ENCODE results near the gene CA5B. TPM values are rescaled to one million over a fixed set of nuclear protein-coding genes. Genes with fewer than 3 reads are reported as not detected.
"Not testable (repeated sequence)": the region's sequence is repeated elsewhere in the genome, so short reads cannot be mapped to it uniquely, and the experiment has no call there.

The CA5B gene
- total RNA-seq, 1 experiment from 2014 or later = 8.3 TPM

DNA sequence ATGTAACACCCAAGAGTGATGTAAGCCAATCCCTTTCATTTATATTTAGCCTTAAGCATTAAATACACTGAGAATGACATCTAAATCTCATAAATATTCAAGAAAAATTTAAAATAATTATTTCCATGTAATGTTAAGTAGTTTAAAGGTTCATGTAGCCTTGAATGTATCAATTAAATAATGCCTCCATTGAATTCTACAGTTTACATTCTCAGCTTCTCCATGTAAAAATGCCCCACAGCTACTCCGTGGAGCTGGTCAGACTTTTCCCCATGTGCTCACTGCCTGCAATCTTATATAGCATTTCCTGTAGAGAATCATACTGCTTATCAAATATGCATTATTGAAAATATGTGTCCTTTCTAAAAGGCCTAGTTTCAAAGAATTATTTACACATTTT, 91.1 kb downstream of the CA5B start:
- H2AFZ ChIP-seq (ENCODE audit: low read length) = no peak overlapping the region
- no peak overlapping the region for H2BK12ac ChIP-seq (ENCODE audit: insufficient read length, low read depth, low read length)
- WGBS (ENCODE audit: extremely low coverage, insufficient read length, low lambda C conversion rate) = no CpG with 5 or more reads among the region's 1 CpG
- H3K27ac ChIP-seq (ENCODE audit: insufficient read length, low read depth, low read length) = no peak overlapping the region
- H3K79me1 ChIP-seq (ENCODE audit: insufficient read depth, low read depth, low read length, poor library complexity, severe bottlenecking) = no peaks in the 10 kb centered on the region
- H2BK120ac ChIP-seq (ENCODE audit: low read depth, low read length, poor library complexity, severe bottlenecking) = no peak overlapping the region
- no peak overlapping the region for H3K23ac ChIP-seq (ENCODE audit: insufficient read length, low read depth, low read length)
- H3K4me3 Mint-ChIP-seq = no peak overlapping the region
- no peak overlapping the region for H4K8ac ChIP-seq (replicated peaks; ENCODE audit: insufficient read length, low read depth, low read length)
- H3K79me2 ChIP-seq (ENCODE audit: insufficient read depth, low read length) = peaks cover 2% of the 10 kb centered on the region; the same call in 1 of the 2 replicates
- H3K36me3 Mint-ChIP-seq (ENCODE audit: insufficient read depth in 1 of 3, low read depth in 3 of 3) = peaks cover 10 to 39% (median 30%) of the 10 kb centered on the region in 3 experiments; a peak in 6 of 7 replicates
- H3K4me1 ChIP-seq (ENCODE audit: insufficient read depth, low read length) = 0 out of 2 replicates have a peak, but pooled peaks cover 2% of the 10 kb centered on the region
- TF ChIP-seq, protein P1, sequence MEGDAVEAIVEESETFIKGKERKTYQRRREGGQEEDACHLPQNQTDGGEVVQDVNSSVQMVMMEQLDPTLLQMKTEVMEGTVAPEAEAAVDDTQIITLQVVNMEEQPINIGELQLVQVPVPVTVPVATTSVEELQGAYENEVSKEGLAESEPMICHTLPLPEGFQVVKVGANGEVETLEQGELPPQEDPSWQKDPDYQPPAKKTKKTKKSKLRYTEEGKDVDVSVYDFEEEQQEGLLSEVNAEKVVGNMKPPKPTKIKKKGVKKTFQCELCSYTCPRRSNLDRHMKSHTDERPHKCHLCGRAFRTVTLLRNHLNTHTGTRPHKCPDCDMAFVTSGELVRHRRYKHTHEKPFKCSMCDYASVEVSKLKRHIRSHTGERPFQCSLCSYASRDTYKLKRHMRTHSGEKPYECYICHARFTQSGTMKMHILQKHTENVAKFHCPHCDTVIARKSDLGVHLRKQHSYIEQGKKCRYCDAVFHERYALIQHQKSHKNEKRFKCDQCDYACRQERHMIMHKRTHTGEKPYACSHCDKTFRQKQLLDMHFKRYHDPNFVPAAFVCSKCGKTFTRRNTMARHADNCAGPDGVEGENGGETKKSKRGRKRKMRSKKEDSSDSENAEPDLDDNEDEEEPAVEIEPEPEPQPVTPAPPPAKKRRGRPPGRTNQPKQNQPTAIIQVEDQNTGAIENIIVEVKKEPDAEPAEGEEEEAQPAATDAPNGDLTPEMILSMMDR (conservative IDR thresholded peaks at IDR 0.05) = no peak
- peak overlapping the region in 1 of 3 experiments; percentile 96; a peak in 2 of 7 replicates for H3K27ac Mint-ChIP-seq
- H3K23me2 ChIP-seq (ENCODE audit: insufficient read length, low read depth, low read length, poor library complexity, severe bottlenecking) = no peaks in the 10 kb centered on the region
- H3K9ac ChIP-seq (ENCODE audit: extremely low read depth, insufficient read length, low read length) = no peak overlapping the region
- no peak overlapping the region for H2BK15ac ChIP-seq (ENCODE audit: low read depth, low read length)
- no peak overlapping the region for H3T11ph ChIP-seq (ENCODE audit: low read length)
- no peaks in the 10 kb centered on the region for H4K20me1 ChIP-seq (ENCODE audit: control insufficient read depth, insufficient read depth, insufficient read length)
- H4K5ac ChIP-seq (ENCODE audit: insufficient read length, low read depth, low read length) = no peak overlapping the region
- H2AK5ac ChIP-seq (ENCODE audit: insufficient read length, low read length) = no peak overlapping the region
- H3K27me3 ChIP-seq (ENCODE audit: insufficient read depth, low read length) = no peaks in the 10 kb centered on the region
- no peaks in the 10 kb centered on the region for H3K9me3 Mint-ChIP-seq
- peaks cover 19 to 36% of the 10 kb centered on the region in 2 experiments for H3K4me1 Mint-ChIP-seq
- DNase-seq = no peak
- no peaks in the 10 kb centered on the region for H3K27me3 Mint-ChIP-seq (ENCODE audit: low read depth)
- no peak overlapping the region for H3K4ac ChIP-seq (ENCODE audit: low read depth, low read length)
- H4K91ac ChIP-seq (ENCODE audit: insufficient read length, low read depth, low read length) = no peak overlapping the region
- H3K18ac ChIP-seq (ENCODE audit: insufficient read length, low read depth, low read length) = no peak overlapping the region
- no peak overlapping the region for H3K4me2 ChIP-seq (ENCODE audit: insufficient read depth, insufficient read length, low read length)
- no peaks in the 10 kb centered on the region for H3K9me3 ChIP-seq (ENCODE audit: control insufficient read depth, low read depth, low read length)
- no peak overlapping the region for H3K14ac ChIP-seq (ENCODE audit: insufficient read depth, low read length)
- H2BK20ac ChIP-seq (ENCODE audit: low read depth, low read length, poor library complexity, severe bottlenecking) = no peak overlapping the region
- no peak overlapping the region for H3K56ac ChIP-seq (ENCODE audit: insufficient read length, low read depth, low read length)
- no peak overlapping the region for H2BK5ac ChIP-seq (ENCODE audit: insufficient read length, low read length)

DNA sequence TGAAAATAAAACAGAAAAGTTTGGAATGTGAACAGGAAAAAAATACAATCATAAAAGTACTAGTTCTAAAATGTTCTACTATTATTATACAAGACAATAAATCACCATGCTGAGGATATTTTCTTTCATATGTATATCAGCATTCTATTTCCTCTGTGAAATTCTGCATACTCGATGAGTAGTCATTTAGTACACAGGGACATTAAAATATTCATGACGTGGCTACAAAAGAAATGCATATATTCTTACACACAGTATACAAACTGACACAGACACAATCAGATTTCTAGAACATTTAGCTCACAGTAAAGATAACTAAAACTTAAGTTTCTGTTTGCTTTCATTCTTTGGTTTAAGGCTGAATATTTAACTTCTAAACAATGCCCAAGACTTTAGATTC, 93.3 kb downstream of the CA5B start:
- not testable (repeated sequence) for H3K9me3 ChIP-seq (ENCODE audit: control insufficient read depth, low read depth, low read length); H4K91ac ChIP-seq (ENCODE audit: insufficient read length, low read depth, low read length); H3K4me1 ChIP-seq (ENCODE audit: insufficient read depth, low read length); H3K14ac ChIP-seq (ENCODE audit: insufficient read depth, low read length); H2BK20ac ChIP-seq (ENCODE audit: low read depth, low read length, poor library complexity, severe bottlenecking); H4K8ac ChIP-seq (replicated peaks; ENCODE audit: insufficient read length, low read depth, low read length); H3K79me1 ChIP-seq (ENCODE audit: insufficient read depth, low read depth, low read length, poor library complexity, severe bottlenecking); H2BK15ac ChIP-seq (ENCODE audit: low read depth, low read length); H3K18ac ChIP-seq (ENCODE audit: insufficient read length, low read depth, low read length); H2AK5ac ChIP-seq (ENCODE audit: insufficient read length, low read length); H2BK120ac ChIP-seq (ENCODE audit: low read depth, low read length, poor library complexity, severe bottlenecking); H3K27me3 Mint-ChIP-seq (ENCODE audit: low read depth); H4K5ac ChIP-seq (ENCODE audit: insufficient read length, low read depth, low read length); H3T11ph ChIP-seq (ENCODE audit: low read length); H3K4me3 Mint-ChIP-seq; H3K27me3 ChIP-seq (ENCODE audit: insufficient read depth, low read length); DNase-seq; H2BK12ac ChIP-seq (ENCODE audit: insufficient read length, low read depth, low read length); H3K9me3 Mint-ChIP-seq; H3K4ac ChIP-seq (ENCODE audit: low read depth, low read length); H3K23ac ChIP-seq (ENCODE audit: insufficient read length, low read depth, low read length); H2AFZ ChIP-seq (ENCODE audit: low read length); H3K79me2 ChIP-seq (ENCODE audit: insufficient read depth, low read length); H3K4me2 ChIP-seq (ENCODE audit: insufficient read depth, insufficient read length, low read length); H3K9ac ChIP-seq (ENCODE audit: extremely low read depth, insufficient read length, low read length); H4K20me1 ChIP-seq (ENCODE audit: control insufficient read depth, insufficient read depth, insufficient read length); H3K27ac ChIP-seq (ENCODE audit: insufficient read length, low read depth, low read length); H3K56ac ChIP-seq (ENCODE audit: insufficient read length, low read depth, low read length); H2BK5ac ChIP-seq (ENCODE audit: insufficient read length, low read length); H3K23me2 ChIP-seq (ENCODE audit: insufficient read length, low read depth, low read length, poor library complexity, severe bottlenecking)
- no CpG with 5 or more reads among the region's 2 CpGs for WGBS (ENCODE audit: extremely low coverage, insufficient read length, low lambda C conversion rate)
- peaks cover 34 to 47% of the 10 kb centered on the region in 2 experiments for H3K4me1 Mint-ChIP-seq
- H3K27ac Mint-ChIP-seq = peak overlapping the region in 1 of 3 experiments; percentile 89; a peak in 2 of 7 replicates
- H3K36me3 Mint-ChIP-seq (ENCODE audit: insufficient read depth in 1 of 3, low read depth in 3 of 3) = peaks cover 15 to 50% (median 43%) of the 10 kb centered on the region in 3 experiments; a peak in 6 of 7 replicates

Measured in H9 (cell line).